ENCODE measurements around the gene NTM. TPM values are rescaled to one million over a fixed set of nuclear protein-coding genes. Genes with fewer than 3 reads are reported as not detected.
"Not testable (repeated sequence)": the region's sequence is repeated elsewhere in the genome, so short reads cannot be mapped to it uniquely, and the experiment has no call there.

The NTM gene
- total and polyA plus RNA-seq, 9 donors: 0.16 to 8.5 (median 0.55) TPM; not detected in 3

DNA sequence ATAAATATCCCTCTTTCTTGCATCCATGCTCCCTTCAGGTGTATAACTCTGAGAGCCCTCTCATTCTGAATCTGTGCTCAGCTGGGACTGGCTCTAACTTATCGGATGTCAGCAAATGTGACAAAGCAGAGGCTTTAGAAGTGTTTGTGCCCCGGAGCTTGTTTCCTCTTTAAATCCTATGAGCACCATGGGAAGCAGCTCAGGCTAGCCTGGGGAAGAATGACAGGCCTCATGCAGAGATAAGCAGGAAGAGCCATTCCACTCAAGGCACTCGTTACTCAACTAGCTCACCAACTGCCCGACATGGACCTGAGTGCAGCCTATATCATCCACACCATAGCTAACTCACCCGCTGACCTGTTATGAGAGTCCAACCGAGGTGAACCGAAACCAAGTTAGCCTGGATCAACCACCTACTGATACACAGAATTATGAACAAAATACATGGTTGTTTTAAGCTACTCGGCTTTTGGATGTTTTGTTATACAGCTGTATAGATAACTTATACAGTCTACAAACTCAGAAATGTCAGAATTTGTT lies 990.7 kb downstream of the NTM start:
- 80 to 82% (median 81%) methylated on average over 8 of the region's 8 CpGs for WGBS, 3 donors
- intact Hi-C loops (cut with DNase I): no loop called here
- Histone ChIP-seq H3K27ac (no peak overlapping the region), H3K4me1 (ENCODE audit: insufficient read depth) (no peaks in the 10 kb centered on the region), H3K36me3 (no peaks in the 10 kb centered on the region), H3K27me3 (no peaks in the 10 kb centered on the region), H3K9me3 (no peaks in the 10 kb centered on the region), H3K4me3 (no peak overlapping the region)
- TF ChIP-seq EP300 (IDR thresholded peaks at IDR 0.05) (no peak), POLR2A (IDR thresholded peaks at IDR 0.05) (no peak)
- TF ChIP-seq, protein P1, sequence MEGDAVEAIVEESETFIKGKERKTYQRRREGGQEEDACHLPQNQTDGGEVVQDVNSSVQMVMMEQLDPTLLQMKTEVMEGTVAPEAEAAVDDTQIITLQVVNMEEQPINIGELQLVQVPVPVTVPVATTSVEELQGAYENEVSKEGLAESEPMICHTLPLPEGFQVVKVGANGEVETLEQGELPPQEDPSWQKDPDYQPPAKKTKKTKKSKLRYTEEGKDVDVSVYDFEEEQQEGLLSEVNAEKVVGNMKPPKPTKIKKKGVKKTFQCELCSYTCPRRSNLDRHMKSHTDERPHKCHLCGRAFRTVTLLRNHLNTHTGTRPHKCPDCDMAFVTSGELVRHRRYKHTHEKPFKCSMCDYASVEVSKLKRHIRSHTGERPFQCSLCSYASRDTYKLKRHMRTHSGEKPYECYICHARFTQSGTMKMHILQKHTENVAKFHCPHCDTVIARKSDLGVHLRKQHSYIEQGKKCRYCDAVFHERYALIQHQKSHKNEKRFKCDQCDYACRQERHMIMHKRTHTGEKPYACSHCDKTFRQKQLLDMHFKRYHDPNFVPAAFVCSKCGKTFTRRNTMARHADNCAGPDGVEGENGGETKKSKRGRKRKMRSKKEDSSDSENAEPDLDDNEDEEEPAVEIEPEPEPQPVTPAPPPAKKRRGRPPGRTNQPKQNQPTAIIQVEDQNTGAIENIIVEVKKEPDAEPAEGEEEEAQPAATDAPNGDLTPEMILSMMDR (IDR thresholded peaks at IDR 0.05): no peak
- DNase-seq: no peak

DNA sequence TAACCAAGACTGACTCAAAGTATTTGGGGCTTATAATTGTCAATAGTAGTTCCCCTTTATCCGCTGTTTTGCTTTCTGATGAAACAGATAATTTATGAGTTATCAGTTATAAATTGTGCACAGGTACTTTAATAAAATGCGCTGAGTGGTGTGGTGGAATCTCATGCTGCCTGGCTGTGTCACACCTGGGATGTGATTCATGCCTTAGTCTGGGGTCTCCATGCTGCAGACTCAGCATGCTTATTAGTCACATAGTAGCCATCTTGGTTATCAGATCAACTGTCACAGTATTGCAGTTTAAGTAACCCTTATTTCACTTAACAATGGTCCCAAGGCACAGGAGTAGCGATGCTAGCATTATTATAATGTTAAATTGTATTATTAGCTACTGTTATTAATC lies 995.2 kb downstream of the NTM start:
- H3K4me3 ChIP-seq: no peak overlapping the region
- no peaks in the 10 kb centered on the region for H3K4me1 ChIP-seq (ENCODE audit: insufficient read depth)
- no peaks in the 10 kb centered on the region for H3K9me3 ChIP-seq
- no peak overlapping the region for H3K27ac ChIP-seq
- intact Hi-C loops (cut with DNase I): loop anchor here in 1 of 4 donors (5.0 kb wide), 1 partner anchor 273 kb away; no protein-coding TSS in a partner anchor
- no peak for DNase-seq
- WGBS, 3 donors: 85 to 91% (median 88%) methylated on average over 3 of the region's 3 CpGs
- no peaks in the 10 kb centered on the region for H3K36me3 ChIP-seq
- no peaks in the 10 kb centered on the region for H3K27me3 ChIP-seq
- TF ChIP-seq POLR2A (IDR thresholded peaks at IDR 0.05) (no peak), EP300 (IDR thresholded peaks at IDR 0.05) (no peak)
- TF ChIP-seq, protein P1 (IDR thresholded peaks at IDR 0.05): no peak

DNA sequence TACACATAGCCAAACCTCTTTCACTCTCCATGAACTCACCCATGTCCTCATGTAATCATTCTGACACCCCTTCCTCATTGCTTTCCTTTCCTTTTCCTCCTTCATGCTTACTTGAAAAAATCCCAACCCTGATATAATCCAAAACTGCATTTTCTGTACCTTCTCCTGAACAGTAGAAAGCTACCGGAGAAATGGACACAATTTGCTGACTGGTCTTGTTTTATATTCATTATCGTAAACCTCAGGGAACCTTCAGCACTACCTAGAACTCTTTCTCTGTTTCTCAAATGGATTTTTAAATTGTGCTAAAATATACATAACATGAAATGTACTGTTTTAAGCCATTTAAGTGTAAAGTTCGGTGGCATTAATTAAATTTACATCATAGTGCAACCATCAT lies 996.9 kb downstream of the NTM start:
- Histone ChIP-seq H3K36me3 (no peaks in the 10 kb centered on the region), H3K27me3 (no peaks in the 10 kb centered on the region), H3K27ac (no peak overlapping the region), H3K4me1 (ENCODE audit: insufficient read depth) (no peaks in the 10 kb centered on the region), H3K9me3 (no peaks in the 10 kb centered on the region), H3K4me3 (no peak overlapping the region)
- TF ChIP-seq POLR2A (IDR thresholded peaks at IDR 0.05): no peak
- WGBS, 3 donors: 89 to 93% (median 92%) methylated on average over 3 of the region's 3 CpGs
- DNase-seq: no peak
- intact Hi-C loops (cut with DNase I): loop anchor here in 1 of 4 donors (5.0 kb wide), 1 partner anchor 275 kb away; no protein-coding TSS in a partner anchor

DNA sequence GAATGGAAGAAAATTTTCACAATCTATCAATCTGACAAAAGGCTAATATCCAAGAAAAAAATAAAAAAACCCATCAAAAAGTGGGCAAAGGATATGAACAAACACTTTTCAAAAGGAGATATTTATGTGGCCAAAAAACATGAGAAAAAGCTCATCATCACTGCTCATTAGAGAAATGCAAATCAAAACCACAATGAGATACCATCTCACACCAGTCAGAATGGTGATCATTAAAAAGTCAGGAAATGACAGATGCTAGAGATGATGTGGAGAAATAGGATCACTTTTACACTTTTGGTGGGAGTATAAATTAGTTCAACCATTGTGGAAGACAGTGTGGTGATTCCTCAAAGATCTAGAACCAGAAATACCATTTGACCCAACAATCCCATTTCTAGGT lies 999.7 kb downstream of the NTM start:
- H3K9me3 ChIP-seq; H3K27ac ChIP-seq; H3K27me3 ChIP-seq; intact Hi-C loops (cut with DNase I); H3K4me1 ChIP-seq (ENCODE audit: insufficient read depth); H3K4me3 ChIP-seq; H3K36me3 ChIP-seq; DNase-seq: not testable (repeated sequence)

DNA sequence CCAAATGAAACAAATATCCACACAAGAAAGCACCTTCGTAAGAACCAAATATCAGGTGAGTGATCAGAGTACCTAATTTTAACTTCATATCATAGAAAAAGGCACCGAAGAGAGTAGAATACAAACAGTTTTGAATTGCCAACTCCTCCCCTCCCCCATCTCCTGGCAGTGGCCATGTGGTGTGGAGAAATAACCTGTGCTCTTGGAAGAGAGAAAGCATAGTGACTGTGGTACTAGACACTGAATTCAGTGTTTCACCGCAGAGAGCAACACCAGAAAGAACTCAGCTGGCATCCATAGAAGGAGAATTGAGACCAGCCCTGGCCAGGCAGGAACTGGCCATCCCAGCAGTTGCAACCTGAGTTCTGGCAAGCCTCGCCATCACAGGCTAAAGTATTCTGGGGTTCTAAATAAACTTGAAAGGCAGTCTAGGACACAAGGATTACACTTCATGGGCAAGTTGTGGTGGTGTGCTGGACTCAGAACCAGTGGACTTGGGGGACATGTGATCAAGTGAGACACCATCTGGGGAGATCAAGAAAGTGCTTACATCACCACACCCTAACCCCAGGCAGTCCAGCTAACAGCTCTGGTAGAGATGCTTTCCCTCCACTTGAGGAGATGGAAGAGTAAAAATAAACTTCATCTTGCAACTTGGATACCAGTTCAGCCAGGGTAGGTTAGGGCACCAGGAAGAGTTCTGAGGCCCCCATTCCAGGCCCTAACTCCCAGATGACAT lies 1003.2 kb downstream of the NTM start:
- H3K4me3 ChIP-seq: no peak overlapping the region
- 85 to 90% (median 88%) methylated on average over 4 of the region's 4 CpGs for WGBS, 3 donors
- TF ChIP-seq POLR2A (IDR thresholded peaks at IDR 0.05): no peak
- TF ChIP-seq, protein P1 (IDR thresholded peaks at IDR 0.05): no peak
- TF ChIP-seq EP300 (IDR thresholded peaks at IDR 0.05): no peak
- H3K27ac ChIP-seq: no peak overlapping the region
- no peaks in the 10 kb centered on the region for H3K36me3 ChIP-seq
- DNase-seq: no peak
- H3K27me3 ChIP-seq: no peaks in the 10 kb centered on the region
- intact Hi-C loops (cut with DNase I): no loop called here
- H3K9me3 ChIP-seq: no peaks in the 10 kb centered on the region
- no peaks in the 10 kb centered on the region for H3K4me1 ChIP-seq (ENCODE audit: insufficient read depth)
